HG03378 (cell line): ENCODE data around the gene AKAP6.
A peak's percentile ranks its signal among the peaks of the same experiment; 100 is the strongest.

ENCODE experiments used
- ATAC-seq: cut with Tn5 transposase; IDR thresholded peaks from one replicate; pipeline ENCODE4 v1.9.1; 2021; ENCODE audit warnings: mild to moderate bottlenecking, moderate library complexity; ENCODE audit not compliant: unreplicated experiment

The AKAP6 gene

GRCh38 chr14:32404784-32405573 is 75.9 kb downstream of the AKAP6 start:
- no peak for ATAC-seq

- no peak for ATAC-seq
Measured at GRCh38 chr14:32405856-32406255, 76.8 kb downstream of the AKAP6 start.

DNA sequence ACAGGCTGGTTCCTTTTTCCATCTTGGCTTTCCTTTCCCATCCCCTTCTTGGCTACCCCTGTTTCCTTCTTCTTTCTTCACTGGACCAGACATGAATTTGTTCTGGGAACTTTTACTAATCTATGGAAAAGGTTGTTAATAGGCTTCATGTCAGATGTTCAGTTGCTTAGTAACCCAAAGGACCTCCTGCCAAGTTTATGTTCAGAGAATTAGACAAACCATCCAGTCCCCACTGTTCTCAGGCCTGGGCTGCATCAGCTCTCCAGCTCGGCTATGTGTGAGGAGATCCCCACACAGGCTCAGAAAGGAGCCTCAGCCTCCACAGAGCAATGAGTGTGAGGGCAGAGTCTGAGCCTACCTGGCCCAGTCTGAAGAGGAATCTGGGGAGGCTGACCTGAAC is 78.0 kb downstream of the AKAP6 start:
- no peak for ATAC-seq

GRCh38 chr14:32408018-32408417 is 78.9 kb downstream of the AKAP6 start:
- ATAC-seq: no peak

DNA sequence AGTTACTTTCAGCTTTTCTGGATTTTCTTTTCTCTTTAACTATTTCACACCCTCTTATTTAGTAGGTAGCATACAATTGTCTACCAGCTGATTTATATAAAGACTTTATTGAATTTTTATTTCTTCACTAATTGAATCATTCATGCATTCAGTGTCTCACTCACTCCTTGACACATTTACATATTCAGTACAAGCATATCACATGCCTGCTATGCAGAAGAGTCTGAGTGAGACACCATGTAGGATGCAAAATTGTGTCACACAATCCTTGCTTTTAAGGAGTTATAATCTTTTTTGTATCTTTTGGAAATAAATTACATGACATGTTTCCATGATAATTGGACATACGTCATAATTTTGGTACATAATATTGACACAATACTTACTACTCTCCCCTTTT is 83.0 kb downstream of the AKAP6 start:
- ATAC-seq: no peak

- ATAC-seq: no peak
Measured at GRCh38 chr14:32412532-32412931, 83.4 kb downstream of the AKAP6 start.

- no peak for ATAC-seq
Measured at GRCh38 chr14:32413967-32414640, 85.0 kb downstream of the AKAP6 start.

DNA sequence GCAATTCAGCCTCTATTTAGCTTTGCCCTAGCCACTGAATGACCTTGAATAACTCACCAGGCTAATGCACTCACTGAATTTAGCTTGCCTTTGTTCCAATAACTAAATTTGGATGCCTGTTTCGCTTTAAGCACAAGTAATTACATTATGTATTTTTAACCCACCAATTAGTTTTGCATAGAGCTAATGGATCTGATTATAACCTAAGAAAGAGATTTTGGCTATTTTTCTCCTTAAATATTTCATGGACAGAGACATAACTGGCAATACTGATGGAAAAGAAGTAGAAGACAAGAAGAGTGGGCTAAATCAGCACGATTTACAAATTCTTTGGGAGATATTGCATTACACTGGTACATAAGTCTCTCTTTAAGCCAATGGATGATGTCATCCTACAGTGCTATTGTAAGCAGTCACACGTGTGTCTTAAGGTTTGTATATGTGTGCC is 85.7 kb downstream of the AKAP6 start:
- ATAC-seq: no peak

- ATAC-seq: no peak
Measured at GRCh38 chr14:32417956-32418552, 89.0 kb downstream of the AKAP6 start.

DNA sequence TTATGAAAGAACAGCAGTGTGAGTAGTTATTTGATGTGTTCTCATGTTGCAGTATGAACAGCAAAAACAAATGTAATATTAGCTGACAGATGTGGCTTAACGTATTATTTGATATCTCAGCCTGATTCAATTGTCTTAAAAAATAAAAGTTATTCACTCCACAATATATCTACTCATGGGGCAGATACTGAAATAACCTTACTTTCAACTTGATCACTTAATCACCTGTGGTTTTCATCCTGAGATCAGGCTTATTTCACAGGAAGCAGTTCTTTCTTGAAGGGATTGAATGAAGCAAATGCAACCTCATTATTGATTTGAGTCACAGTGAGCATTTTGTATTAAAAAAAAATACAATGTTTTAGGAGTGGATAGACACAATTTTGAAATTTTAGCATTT is 90.3 kb downstream of the AKAP6 start:
- ATAC-seq: no peak

- no peak for ATAC-seq
Measured at GRCh38 chr14:32421781-32422180, 92.7 kb downstream of the AKAP6 start.

DNA sequence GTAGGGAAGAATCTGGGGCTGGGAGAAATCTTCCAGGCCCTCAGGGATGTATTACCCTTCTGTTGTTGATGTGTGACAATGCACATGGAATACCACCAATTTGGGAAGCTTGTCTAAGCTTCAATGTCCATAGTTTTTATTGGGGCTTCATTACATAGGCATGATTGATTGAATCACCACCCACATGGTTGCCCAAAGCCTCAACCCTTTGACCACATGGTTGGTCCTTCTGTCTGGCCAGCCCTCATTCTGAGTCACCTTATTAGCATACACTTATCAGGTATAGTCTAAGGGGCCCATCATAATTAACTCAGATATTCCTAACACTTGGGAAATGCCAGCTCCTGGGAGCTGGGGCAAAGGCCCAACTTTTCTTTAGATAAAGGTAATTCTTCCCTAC is 93.3 kb downstream of the AKAP6 start:
- no peak for ATAC-seq

DNA sequence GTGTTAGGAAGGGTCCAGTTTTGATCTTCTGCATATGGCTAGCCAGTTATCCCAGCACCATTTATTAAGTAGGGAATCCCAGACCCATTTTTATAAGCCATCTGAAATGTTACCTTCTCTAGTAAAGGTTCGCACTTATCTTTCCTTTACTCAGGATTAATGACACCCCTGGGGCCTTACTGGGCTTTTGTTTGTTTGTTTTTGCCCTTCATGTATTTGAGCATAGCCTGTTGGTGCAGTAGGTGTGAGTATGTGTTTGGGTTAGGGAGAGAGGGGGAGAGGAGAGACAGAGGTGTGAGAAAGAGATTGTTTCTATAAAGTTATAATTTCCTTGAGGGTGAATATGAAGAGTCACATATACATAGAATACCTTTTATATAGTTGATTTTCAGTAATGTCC is 96.9 kb downstream of the AKAP6 start:
- ATAC-seq: no peak

DNA sequence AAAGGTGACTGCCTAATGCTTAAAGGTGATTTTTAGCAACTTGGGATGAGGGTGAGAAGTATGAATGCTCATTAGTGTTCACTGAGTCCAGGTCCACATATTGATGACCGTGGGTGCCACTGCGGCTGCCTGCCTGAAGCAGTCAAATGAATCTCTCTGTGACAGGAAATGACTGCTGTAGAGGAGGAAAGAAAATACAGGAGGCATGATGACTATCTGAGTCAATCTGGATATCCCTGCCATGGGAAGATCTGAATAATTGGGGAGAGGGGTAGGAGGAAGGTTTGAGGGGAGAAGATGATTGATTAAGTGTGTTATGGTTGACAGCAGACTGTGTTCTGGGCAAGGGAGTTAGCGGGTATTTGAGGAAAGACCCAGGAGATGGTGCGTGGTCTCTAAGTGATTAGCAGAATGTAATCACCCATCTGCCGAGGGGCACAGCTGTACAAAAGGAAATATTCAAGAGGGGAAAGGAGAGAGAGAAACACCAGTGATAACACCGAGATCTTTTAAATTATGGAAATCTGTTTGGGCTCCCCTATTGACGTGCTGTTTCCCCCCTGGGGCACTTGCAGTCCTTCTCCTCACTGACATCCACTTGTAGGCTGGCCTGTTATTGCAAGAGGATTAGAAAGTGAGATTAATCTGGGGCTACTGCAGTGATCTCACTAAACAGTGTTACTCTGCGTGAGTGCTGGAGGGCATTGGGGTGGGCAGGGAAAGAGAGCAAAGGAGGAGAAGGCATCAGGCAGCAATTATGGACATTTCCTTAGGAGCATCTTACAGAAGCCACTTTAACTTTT is 97.7 kb downstream of the AKAP6 start:
- ATAC-seq: no peak

- no peak for ATAC-seq
Measured at GRCh38 chr14:32427726-32428528, 98.8 kb downstream of the AKAP6 start.

GRCh38 chr14:32428875-32429274 is 99.8 kb downstream of the AKAP6 start:
- no peak for ATAC-seq

GRCh38 chr14:32430326-32430725 is 101.2 kb downstream of the AKAP6 start:
- ATAC-seq: no peak

GRCh38 chr14:32432813-32433538 is 103.9 kb downstream of the AKAP6 start:
- no peak for ATAC-seq

GRCh38 chr14:32434180-32434579 is 105.1 kb downstream of the AKAP6 start:
- ATAC-seq: no peak

GRCh38 chr14:32434880-32435279 is 105.8 kb downstream of the AKAP6 start:
- peak; percentile 42 for ATAC-seq
